Activated naive CD4-positive, alpha-beta T cell treated with anti-CD3 and anti-CD28 coated beads, Interleukin-2, amount 50 U/mL, for 72 hours (primary cell): ENCODE data around the gene NOX4. TPM values are rescaled to one million over a fixed set of nuclear protein-coding genes. Genes with fewer than 3 reads are reported as not detected.

Experiments
- ATAC-seq, 2 donors: fragments of 150-1000 bp; cut with Tn5 transposase; 2 replicates each; pipeline ENCODE4 v1.10.0; 2021; ENCODE audit warnings: mild to moderate bottlenecking in 2 of 2, moderate library complexity in 2 of 2
- DNase-seq, 2 donors: peaks; one replicate each; pipeline ENCODE4 v3.0.0; 2021 to 2022; ENCODE audit warnings: low spot score in 2 of 2
- H3K27ac Mint-ChIP-seq, 2 donors: one replicate each; pipeline ENCODE4 v1.8.0; 2022; ENCODE audit warnings: mild to moderate bottlenecking in 2 of 2, mixed read lengths in 2 of 2
- H3K36me3 Mint-ChIP-seq, 2 donors: one replicate each; pipeline ENCODE4 v1.8.0; 2022; ENCODE audit warnings: mixed read lengths in 2 of 2
- H3K9me3 Mint-ChIP-seq, 2 donors: one replicate each; pipeline ENCODE4 v1.8.0; 2022; ENCODE audit warnings: mixed read lengths in 2 of 2
- total RNA-seq, 2 donors: library from RNA; stranded (reverse); gene quantifications; one replicate each; pipeline ENCODE4 v1.2.3, GENCODE V29; 2022

The NOX4 gene
- total RNA-seq: not detected

GRCh38 chr11:89490981-89491690, at the start of gene NOX4:
Gene NOX4 (minus strand): TSS chr11:89491375. CDS start chr11:89491246, 129 bp downstream.
- DNase-seq (no peak), ATAC-seq (no peak)
- Mint-ChIP-seq H3K27ac (no peak within 1 kb of the TSS), H3K36me3 (no peaks in the 10 kb centered on the region), H3K9me3 (no peaks in the 10 kb centered on the region)

DNA sequence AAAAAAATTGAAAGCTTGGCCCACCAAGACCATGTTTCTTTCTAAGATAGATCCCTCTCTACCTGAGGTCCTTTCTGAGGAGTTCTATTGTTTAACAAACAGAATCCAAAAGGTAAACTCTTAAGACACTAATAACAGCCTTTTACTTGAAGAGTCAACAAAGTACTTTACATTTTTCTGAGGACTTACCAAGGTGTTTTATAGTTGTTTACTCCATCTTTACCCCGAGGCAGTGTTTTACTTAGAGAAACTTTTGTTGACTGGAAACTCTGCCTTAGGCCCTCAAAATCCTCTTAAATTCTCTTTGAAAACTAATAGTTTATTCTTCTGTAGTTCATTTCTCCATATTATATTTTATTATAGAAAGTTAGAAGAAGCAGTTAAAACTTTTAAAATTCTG, 49.7 kb upstream of the NOX4 start:
- ATAC-seq (no peak), DNase-seq (no peak)
- Mint-ChIP-seq H3K9me3 (peaks cover 5 to 8% of the 10 kb centered on the region in 2 donors), H3K36me3 (no peaks in the 10 kb centered on the region), H3K27ac (no peak overlapping the region)

DNA sequence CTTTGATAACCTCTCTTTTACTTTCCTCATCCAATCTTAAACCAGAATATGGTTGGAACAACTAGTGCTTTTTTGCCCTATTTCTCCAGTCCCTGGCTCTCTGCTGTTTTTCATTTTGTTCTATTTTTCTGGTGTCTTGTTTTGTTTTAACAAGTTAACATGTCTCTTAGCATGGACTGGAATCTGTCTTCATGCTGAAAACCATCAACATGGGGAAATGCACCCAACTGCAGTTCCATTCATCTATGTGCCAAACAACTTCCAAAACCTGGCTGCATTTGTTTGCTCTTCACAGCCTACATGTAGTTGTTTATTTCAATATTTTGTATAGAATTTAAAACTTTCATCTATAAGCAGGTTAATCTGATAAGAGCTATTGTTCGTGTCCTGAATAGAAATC, 46.8 kb upstream of the NOX4 start:
- Mint-ChIP-seq H3K9me3 (peaks cover 9 to 14% of the 10 kb centered on the region in 2 donors), H3K27ac (no peak overlapping the region), H3K36me3 (no peaks in the 10 kb centered on the region)
- no peak for DNase-seq
- ATAC-seq: no peak

DNA sequence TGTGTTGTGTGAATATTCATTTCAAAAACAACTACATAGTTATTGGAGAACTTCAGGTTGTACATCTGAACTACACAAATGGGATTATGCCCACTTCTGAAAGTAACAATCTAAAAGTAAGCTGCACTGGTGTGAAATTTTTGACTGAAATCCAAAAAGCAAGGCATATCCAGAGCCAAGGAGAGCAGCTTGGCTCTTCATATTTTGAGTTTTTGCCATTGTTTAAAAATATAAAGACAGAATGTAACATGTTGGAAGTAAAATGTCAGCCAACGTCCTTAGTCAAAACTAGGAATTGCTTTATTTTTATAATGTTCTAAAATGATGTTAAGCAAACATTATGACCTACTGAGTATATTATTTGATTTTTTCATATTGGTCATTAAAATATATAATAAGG, 45.8 kb upstream of the NOX4 start:
- Mint-ChIP-seq H3K36me3 (no peaks in the 10 kb centered on the region), H3K9me3 (peaks cover 12 to 14% of the 10 kb centered on the region in 2 donors), H3K27ac (no peak overlapping the region)
- ATAC-seq: no peak
- DNase-seq: no peak

DNA sequence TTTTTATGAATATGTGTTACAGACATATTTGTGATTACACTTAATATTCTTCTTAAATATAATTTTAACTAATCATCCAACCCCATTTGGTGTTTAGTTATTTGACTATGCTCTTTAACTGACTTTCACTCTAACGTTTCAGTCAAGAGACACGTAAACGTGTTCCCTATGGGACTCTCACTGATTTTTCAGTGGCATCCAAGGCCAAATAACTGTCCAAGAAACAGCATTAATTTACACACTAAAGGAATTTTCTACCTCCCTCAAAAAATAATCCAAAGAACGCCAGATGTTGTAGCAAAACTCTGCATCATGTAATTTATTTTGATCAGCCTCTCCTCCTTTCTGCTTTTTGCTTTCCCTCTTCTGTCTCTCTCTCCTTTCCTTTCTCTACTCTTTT, 44.0 kb upstream of the NOX4 start:
- Mint-ChIP-seq H3K36me3 (no peaks in the 10 kb centered on the region), H3K27ac (no peak overlapping the region), H3K9me3 (peaks cover 12 to 14% of the 10 kb centered on the region in 2 donors)
- DNase-seq (no peak), ATAC-seq (no peak)

DNA sequence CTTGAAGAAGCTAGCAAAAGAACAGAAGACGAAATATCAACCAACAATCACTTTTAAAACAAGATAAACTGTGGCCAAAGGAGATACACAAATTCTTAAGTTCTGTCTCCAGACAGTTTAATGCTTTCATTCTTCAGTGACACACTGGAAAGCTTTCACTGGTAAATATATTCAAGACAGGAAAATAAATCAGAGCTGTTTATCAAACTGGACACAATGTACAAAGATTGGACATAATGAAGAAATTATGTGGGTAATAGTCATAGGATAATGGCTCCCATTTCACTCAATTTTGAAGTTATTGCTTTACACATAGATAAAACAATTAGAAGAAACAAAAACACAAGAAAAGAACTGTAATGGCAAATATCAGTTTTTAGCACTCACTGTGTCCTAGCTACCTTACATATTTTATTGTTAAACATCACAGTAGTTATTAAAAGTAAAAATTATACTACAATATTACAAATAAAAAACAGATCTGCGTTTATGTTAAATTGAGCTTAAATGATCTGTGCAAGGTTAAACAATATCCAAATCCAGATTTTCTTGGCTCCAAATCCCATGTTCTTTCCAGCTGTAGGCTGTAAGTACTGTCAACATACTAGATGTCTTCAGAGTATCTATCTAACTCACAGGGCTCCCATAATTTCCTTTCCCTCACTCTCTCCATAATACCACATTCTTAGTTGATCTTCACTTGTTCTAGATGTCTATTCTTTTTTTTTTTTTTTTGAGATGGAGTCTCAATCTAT, 38.6 kb upstream of the NOX4 start:
- Mint-ChIP-seq H3K36me3 (no peaks in the 10 kb centered on the region), H3K9me3 (peaks cover 8 to 14% of the 10 kb centered on the region in 2 donors), H3K27ac (no peak overlapping the region)
- DNase-seq: no peak
- no peak for ATAC-seq

- no peaks in the 10 kb centered on the region for H3K36me3 Mint-ChIP-seq
- no peak overlapping the region for H3K27ac Mint-ChIP-seq
Measured at GRCh38 chr11:89521792-89522191, 30.6 kb upstream of the NOX4 start.

DNA sequence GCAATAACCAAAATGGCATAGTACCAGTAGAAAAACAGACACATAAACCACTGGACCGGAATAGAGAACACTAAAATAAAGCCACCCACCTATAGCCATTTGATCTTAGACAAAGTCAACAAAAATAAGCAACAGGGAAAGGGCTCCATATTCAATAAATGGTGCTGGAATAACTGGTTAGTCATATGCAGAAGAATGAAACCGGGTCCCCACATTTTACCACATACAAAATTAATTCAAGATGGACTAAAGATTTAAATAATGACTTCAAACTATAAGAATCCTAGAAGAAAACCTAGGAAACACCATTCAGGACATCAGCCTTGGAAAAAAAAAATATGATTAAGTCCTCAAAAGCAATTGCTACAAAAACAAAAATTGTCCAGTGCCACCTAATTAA, 30.1 kb upstream of the NOX4 start:
- Mint-ChIP-seq H3K36me3 (no peaks in the 10 kb centered on the region), H3K27ac (no peak overlapping the region), H3K9me3 (peaks cover 0 to 5% of the 10 kb centered on the region in 2 donors)
- ATAC-seq (no peak), DNase-seq (no peak)

More at GRCh38 chr11:89521792-89522191, 30.6 kb upstream of the NOX4 start:
- no peak for ATAC-seq
- no peak for DNase-seq
- peaks cover 0 to 5% of the 10 kb centered on the region in 2 donors for H3K9me3 Mint-ChIP-seq

- Mint-ChIP-seq H3K9me3 (peaks cover 6 to 11% of the 10 kb centered on the region in 2 donors), H3K36me3 (no peaks in the 10 kb centered on the region), H3K27ac (no peak overlapping the region)
- DNase-seq (no peak), ATAC-seq (no peak)
Measured at GRCh38 chr11:89516496-89516895, 25.3 kb upstream of the NOX4 start.

DNA sequence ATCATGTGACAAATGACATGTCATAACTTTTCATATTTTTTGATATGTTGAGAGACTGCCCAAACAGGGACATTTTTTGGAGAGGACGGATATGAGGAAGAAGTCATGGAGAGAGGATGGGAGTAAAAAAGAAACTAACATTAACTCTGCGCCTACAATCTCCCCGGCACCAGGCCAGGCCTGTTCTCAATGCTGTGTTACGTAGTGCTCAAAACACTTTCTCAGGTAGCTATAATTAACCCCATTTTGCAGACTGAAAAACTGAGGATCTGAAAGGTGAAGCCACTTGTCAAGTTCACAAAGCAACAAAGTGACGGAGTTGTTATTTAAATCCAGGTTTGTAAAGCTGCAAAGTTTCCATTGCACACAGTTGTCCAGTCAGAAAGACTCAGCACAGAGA, 17.4 kb upstream of the NOX4 start:
- no peaks in the 10 kb centered on the region for H3K36me3 Mint-ChIP-seq
- H3K27ac Mint-ChIP-seq: no peak overlapping the region
- no peak for ATAC-seq
- DNase-seq: no peak
- peaks cover 6 to 9% of the 10 kb centered on the region in 2 donors for H3K9me3 Mint-ChIP-seq

GRCh38 chr11:89504270-89504669, 13.1 kb upstream of the NOX4 start:
- ATAC-seq (no peak), DNase-seq (no peak)
- no peaks in the 10 kb centered on the region for H3K36me3 Mint-ChIP-seq
- peaks cover 0 to 4% of the 10 kb centered on the region in 2 donors for H3K9me3 Mint-ChIP-seq
- H3K27ac Mint-ChIP-seq: no peak overlapping the region

DNA sequence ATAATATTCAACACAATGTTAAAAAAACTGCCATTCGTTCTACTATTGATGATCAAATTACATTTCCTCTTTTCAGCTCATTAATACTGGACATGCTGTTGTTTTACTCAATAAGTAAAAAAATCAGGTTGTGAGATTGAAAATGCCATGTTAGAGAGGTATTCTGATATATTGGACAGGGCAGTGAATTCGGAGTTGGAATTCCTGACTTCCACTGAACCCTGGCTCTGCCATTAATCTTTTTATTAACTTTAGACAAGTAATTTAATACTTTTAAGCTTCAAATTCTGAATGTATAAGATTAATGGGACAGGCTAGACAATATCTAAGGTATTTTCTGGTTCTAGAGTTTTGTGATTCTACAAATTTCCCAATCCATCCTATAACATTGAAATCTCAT, 12.2 kb upstream of the NOX4 start:
- Mint-ChIP-seq H3K9me3 (peaks cover 0 to 2% of the 10 kb centered on the region in 2 donors), H3K27ac (no peak overlapping the region), H3K36me3 (no peaks in the 10 kb centered on the region)
- DNase-seq (no peak), ATAC-seq (no peak)

GRCh38 chr11:89502301-89502700, 11.1 kb upstream of the NOX4 start:
- DNase-seq (no peak), ATAC-seq (no peak)
- no peaks in the 10 kb centered on the region for H3K9me3 Mint-ChIP-seq
- no peaks in the 10 kb centered on the region for H3K36me3 Mint-ChIP-seq
- no peak overlapping the region for H3K27ac Mint-ChIP-seq

GRCh38 chr11:89500336-89500735, 9.2 kb upstream of the NOX4 start:
- H3K9me3 Mint-ChIP-seq: no peaks in the 10 kb centered on the region
- no peaks in the 10 kb centered on the region for H3K36me3 Mint-ChIP-seq
- no peak for DNase-seq
- no peak overlapping the region for H3K27ac Mint-ChIP-seq
- ATAC-seq: no peak

GRCh38 chr11:89498845-89499448, 7.8 kb upstream of the NOX4 start:
- DNase-seq (no peak), ATAC-seq (no peak)
- Mint-ChIP-seq H3K27ac (no peak overlapping the region), H3K9me3 (no peaks in the 10 kb centered on the region), H3K36me3 (no peaks in the 10 kb centered on the region)

GRCh38 chr11:89495951-89496350, 4.8 kb upstream of the NOX4 start:
- H3K36me3 Mint-ChIP-seq: no peaks in the 10 kb centered on the region
- DNase-seq (no peak), ATAC-seq (no peak)
- H3K27ac Mint-ChIP-seq: no peak overlapping the region
- H3K9me3 Mint-ChIP-seq: no peaks in the 10 kb centered on the region

- Mint-ChIP-seq H3K9me3 (no peaks in the 10 kb centered on the region), H3K27ac (no peak overlapping the region), H3K36me3 (no peaks in the 10 kb centered on the region)
- ATAC-seq (no peak), DNase-seq (no peak)
Measured at GRCh38 chr11:89493431-89493830, 2.3 kb upstream of the NOX4 start.
